Activated naive CD4-positive, alpha-beta T cell treated with anti-CD3 and anti-CD28 coated beads, Interleukin-2, amount 10 ng/mL, durations not matched to agents 5 hours and 36 hours (primary cell): ENCODE measurements around the gene REEP3. TPM values are rescaled to one million over a fixed set of nuclear protein-coding genes. Genes with fewer than 3 reads are reported as not detected.

Source experiments
- total RNA-seq, 2 experiments: library from RNA; stranded (reverse); gene quantifications; one replicate each; pipeline ENCODE4 v1.2.3, GENCODE V29; 2021

REEP3 gene
- total RNA-seq: 10 to 100 TPM; 17.2 to 17.5 TPM

GRCh38 chr10:63520500-63521415 lies at the start of gene REEP3:
Gene REEP3, plus strand, starts transcription at chr10:63521401. Its CDS starts 145 bp downstream, at chr10:63521546.

Other genes with a start within 250 kb of the REEP3 start
- gene JMJD1C, start 55.4 kb upstream of the REEP3 start, total RNA-seq: 10 to 100 TPM; 66.0 to 66.7 TPM